HEK293T (cell line): Measurements from ENCODE around the gene NUCB2.

Experiments
- ARNT ChIP-seq: fragments of 450-650 bp; IDR thresholded peaks from 2 replicates; pipeline ENCODE4 v1.6.1; 2017; ENCODE audit warnings: mild to moderate bottlenecking
- BHLHE40 ChIP-seq: fragments of 450-650 bp; IDR thresholded peaks from 2 replicates; pipeline ENCODE4 v1.6.1; 2016; ENCODE audit warnings: mild to moderate bottlenecking, moderate library complexity, borderline replicate concordance
- ELF4 ChIP-seq: fragments of 450-650 bp; IDR thresholded peaks from 2 replicates; pipeline ENCODE4 v1.6.1; 2017; ENCODE audit warnings: antibody characterized with exemption
- FOXA1 ChIP-seq: fragments of 450-650 bp; IDR thresholded peaks from 2 replicates; pipeline ENCODE4 v1.6.1; 2016; ENCODE audit warnings: mild to moderate bottlenecking
- FOXK2 ChIP-seq: fragments of 450-650 bp; IDR thresholded peaks from 2 replicates; pipeline ENCODE4 v1.6.1; 2016; ENCODE audit warnings: mild to moderate bottlenecking
- FOXM1 ChIP-seq: fragments of 450-650 bp; IDR thresholded peaks from 2 replicates; pipeline ENCODE4 v1.6.1; 2017; ENCODE audit warnings: mild to moderate bottlenecking, borderline replicate concordance
- HDGF ChIP-seq: fragments of 450-650 bp; IDR thresholded peaks from 2 replicates; pipeline ENCODE4 v1.6.1; 2017; ENCODE audit warnings: antibody characterized with exemption, borderline replicate concordance
- NFRKB ChIP-seq: fragments of 450-650 bp; IDR thresholded peaks from 2 replicates; pipeline ENCODE4 v1.6.1; 2016; ENCODE audit warnings: mild to moderate bottlenecking, moderate library complexity
- PKNOX1 ChIP-seq: fragments of 450-650 bp; IDR thresholded peaks from 2 replicates; pipeline ENCODE4 v1.6.1; 2016
- SP1 ChIP-seq: fragments of 450-650 bp; IDR thresholded peaks from 2 replicates; pipeline ENCODE4 v1.6.1; 2017
- SUZ12 ChIP-seq: fragments of 450-650 bp; IDR thresholded peaks from 2 replicates; pipeline ENCODE4 v1.6.1; 2016; ENCODE audit warnings: mild to moderate bottlenecking
- ZNF384 ChIP-seq: fragments of 450-650 bp; IDR thresholded peaks from 2 replicates; pipeline ENCODE4 v1.6.1; 2016

- TF ChIP-seq FOXM1: no peak
- no peak for TF ChIP-seq SP1
- no peak for TF ChIP-seq FOXK2
- no peak for TF ChIP-seq SUZ12
- no peak for TF ChIP-seq ELF4
- no peak for TF ChIP-seq ZNF384
- TF ChIP-seq ARNT: no peak
- TF ChIP-seq HDGF: no peak
- TF ChIP-seq PKNOX1: no peak
- no peak for TF ChIP-seq FOXA1
- TF ChIP-seq NFRKB: no peak
- TF ChIP-seq BHLHE40: no peak
Observed at GRCh38 chr11:17343257-17343656, 66.7 kb downstream of the NUCB2 start.
